ENCODE results near the gene EGFR.

EGFR gene

GRCh38 chr7:55110282-55110992 lies 91.6 kb downstream of the EGFR start:
- no peak for DNase-seq (ENCODE audit: low read depth)
- TF ChIP-seq MYC (IDR thresholded peaks at IDR 0.05; ENCODE audit: low read depth, low read length) (no peak), POLR2A (IDR thresholded peaks at IDR 0.05; ENCODE audit: extremely low read depth, insufficient read length) (no peak), CTCF (IDR thresholded peaks at IDR 0.05; ENCODE audit: low read depth, low read length) (no peak), MAX (IDR thresholded peaks at IDR 0.05; ENCODE audit: low read depth, low read length) (no peak)
- no peak overlapping the region for H3K4me3 ChIP-seq (ENCODE audit: low read depth, low read length)

- no peak for TF ChIP-seq POLR2A (IDR thresholded peaks at IDR 0.05; ENCODE audit: extremely low read depth, insufficient read length)
- TF ChIP-seq MAX (IDR thresholded peaks at IDR 0.05; ENCODE audit: low read depth, low read length) = no peak
- no peak for TF ChIP-seq CTCF (IDR thresholded peaks at IDR 0.05; ENCODE audit: low read depth, low read length)
- no peak for TF ChIP-seq MYC (IDR thresholded peaks at IDR 0.05; ENCODE audit: low read depth, low read length)
- DNase-seq (ENCODE audit: low read depth) = no peak
- no peak overlapping the region for H3K4me3 ChIP-seq (ENCODE audit: low read depth, low read length)
Observed at GRCh38 chr7:55110993-55111361, 92.2 kb downstream of the EGFR start.

- DNase-seq (ENCODE audit: low read depth) = no peak
- H3K4me3 ChIP-seq (ENCODE audit: low read depth, low read length) = no peak overlapping the region
- no peak for TF ChIP-seq MYC (IDR thresholded peaks at IDR 0.05; ENCODE audit: low read depth, low read length)
- no peak for TF ChIP-seq CTCF (IDR thresholded peaks at IDR 0.05; ENCODE audit: low read depth, low read length)
- TF ChIP-seq POLR2A (IDR thresholded peaks at IDR 0.05; ENCODE audit: extremely low read depth, insufficient read length) = no peak
- TF ChIP-seq MAX (IDR thresholded peaks at IDR 0.05; ENCODE audit: low read depth, low read length) = no peak
Observed at GRCh38 chr7:55112056-55112455, 93.2 kb downstream of the EGFR start.

- no peak for DNase-seq (ENCODE audit: low read depth)
- H3K4me3 ChIP-seq (ENCODE audit: low read depth, low read length) = no peak overlapping the region
- no peak for TF ChIP-seq MYC (IDR thresholded peaks at IDR 0.05; ENCODE audit: low read depth, low read length)
- no peak for TF ChIP-seq CTCF (IDR thresholded peaks at IDR 0.05; ENCODE audit: low read depth, low read length)
- TF ChIP-seq POLR2A (IDR thresholded peaks at IDR 0.05; ENCODE audit: extremely low read depth, insufficient read length) = no peak
- no peak for TF ChIP-seq MAX (IDR thresholded peaks at IDR 0.05; ENCODE audit: low read depth, low read length)
Observed at GRCh38 chr7:55113760-55114540, 95.1 kb downstream of the EGFR start.

- H3K4me3 ChIP-seq (ENCODE audit: low read depth, low read length) = no peak overlapping the region
- no peak for DNase-seq (ENCODE audit: low read depth)
- TF ChIP-seq POLR2A (IDR thresholded peaks at IDR 0.05; ENCODE audit: extremely low read depth, insufficient read length) (no peak), CTCF (IDR thresholded peaks at IDR 0.05; ENCODE audit: low read depth, low read length) (no peak), MAX (IDR thresholded peaks at IDR 0.05; ENCODE audit: low read depth, low read length) (no peak), MYC (IDR thresholded peaks at IDR 0.05; ENCODE audit: low read depth, low read length) (no peak)
Observed at GRCh38 chr7:55117286-55117685, 98.5 kb downstream of the EGFR start.
